GM20000 (cell line): Measurements from ENCODE around the gene PRDM10.

ENCODE experiments used
- DNase-seq: peaks from one replicate; pipeline ENCODE4 v3.0.0; 2012; ENCODE audit warnings: low spot score
- CTCF ChIP-seq: IDR thresholded peaks from 2 replicates; pipeline ENCODE4 v1.5.1; 2012; ENCODE audit warnings: mild to moderate bottlenecking, control low read depth; ENCODE audit errors: extremely low read depth, missing control alignments

PRDM10 gene

GRCh38 chr11:129853518-129854231 lies 149.0 kb downstream of the PRDM10 start:
- no peak for DNase-seq
- no peak for TF ChIP-seq CTCF

- no peak for TF ChIP-seq CTCF
- DNase-seq = no peak
Observed at GRCh38 chr11:129852125-129852740, 150.4 kb downstream of the PRDM10 start.
